HG03095 (cell line): Measurements from ENCODE around the gene KLHL36.
A peak's percentile ranks its signal among the peaks of the same experiment; 100 is the strongest.
"Not testable (repeated sequence)": the region's sequence is repeated elsewhere in the genome, so short reads cannot be mapped to it uniquely, and the experiment has no call there.

Experiments
- ATAC-seq: cut with Tn5 transposase; IDR thresholded peaks from one replicate; pipeline ENCODE4 v1.9.1; 2021; ENCODE audit warnings: moderate library complexity; ENCODE audit not compliant: unreplicated experiment

Gene KLHL36

DNA sequence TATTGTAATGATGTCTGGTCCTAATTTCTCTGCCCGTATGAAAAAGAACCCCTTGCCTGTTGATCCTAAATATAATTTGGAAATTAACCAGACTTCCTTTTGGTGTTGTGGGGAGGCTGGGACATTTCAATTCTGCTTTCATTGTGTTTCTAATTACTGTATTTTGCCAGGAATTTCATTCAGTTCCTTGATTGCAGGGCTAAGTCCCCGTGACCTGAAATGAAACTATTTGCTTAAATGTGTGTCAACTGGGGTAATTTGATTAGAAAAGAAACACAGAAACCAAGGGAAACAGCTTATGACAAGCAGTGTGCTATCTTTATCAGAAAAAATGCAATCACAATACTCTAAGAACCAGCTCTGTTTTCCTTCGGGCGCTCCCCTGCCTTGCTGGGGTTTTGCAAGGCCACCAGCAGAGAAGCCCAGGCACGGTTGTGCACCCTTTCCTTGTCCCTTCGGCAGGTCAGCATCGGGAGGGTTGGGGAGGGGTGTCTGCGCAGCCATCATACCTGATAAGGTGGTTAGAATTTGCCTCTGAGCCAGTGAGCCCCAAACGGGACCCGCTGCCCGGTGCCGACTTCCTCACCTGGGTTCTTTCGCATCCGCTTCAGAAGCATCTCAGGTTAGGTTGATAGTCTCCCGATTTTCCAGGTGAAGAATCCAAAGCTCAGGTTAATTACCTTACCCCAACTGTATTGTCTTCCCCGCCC is 19.4 kb downstream of the KLHL36 start:
- no peak for ATAC-seq

DNA sequence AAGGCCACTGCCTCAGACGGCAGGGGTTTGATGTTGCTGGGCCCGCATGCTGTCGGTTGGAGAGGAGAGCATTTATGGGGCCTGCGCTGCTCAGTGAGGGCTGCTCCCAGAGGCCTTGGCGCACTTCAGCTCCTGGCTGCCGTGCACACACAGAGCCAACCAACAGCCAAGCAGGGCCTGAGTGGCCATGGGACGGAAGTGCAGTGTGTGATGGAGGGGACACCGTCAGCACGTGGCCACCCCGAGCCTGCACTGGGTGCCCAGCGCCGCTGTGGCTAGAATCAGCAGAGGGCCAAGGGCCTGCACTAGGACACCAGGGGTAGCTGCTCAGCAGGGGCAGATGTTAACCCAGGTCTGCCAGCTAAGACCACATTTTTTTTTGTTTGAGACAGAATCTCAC is 21.8 kb downstream of the KLHL36 start:
- no peak for ATAC-seq

DNA sequence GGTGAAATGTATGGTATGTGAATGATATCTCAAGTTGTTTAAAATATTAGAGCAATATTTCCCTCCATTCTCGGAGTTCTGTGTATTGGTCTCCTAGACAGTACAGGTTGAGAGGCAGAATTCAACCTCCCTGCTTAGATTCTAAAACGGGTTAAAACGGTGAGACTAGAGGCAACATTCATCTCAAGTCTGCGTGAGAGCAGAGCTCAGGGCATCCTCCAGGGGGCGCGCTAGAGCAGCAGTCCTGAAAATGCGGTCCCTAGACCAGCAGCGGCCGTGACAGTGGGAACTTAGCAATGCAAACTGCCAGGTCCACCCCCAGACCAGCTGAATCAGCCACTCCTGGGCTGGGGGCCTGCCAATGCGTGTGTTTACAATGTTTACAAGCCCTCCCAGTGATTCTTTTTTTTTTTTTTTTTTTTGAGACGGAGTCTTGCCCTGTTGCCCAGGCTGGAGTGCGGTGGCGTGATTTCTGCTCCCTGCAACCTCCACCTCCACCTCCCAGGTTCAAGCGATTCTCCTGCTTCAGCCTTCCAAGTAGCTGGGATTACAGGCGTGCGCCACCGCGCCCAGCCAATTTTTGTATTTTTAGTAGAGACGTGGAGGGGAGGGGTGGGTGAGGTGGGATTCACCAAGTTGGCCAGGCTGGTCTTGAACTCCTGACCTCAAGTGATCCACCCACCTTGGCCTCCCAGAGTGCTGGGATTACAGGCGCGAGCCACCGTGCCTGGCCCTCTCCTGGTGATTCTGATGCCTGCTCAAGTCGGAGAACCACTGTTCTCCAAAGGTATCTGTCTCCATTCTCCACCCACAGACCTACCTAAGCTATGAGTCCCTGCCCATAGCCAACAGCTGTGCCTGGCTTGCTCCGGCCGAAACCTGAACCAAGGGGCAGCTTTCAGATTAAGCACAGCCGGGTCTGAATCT is 24.2 kb downstream of the KLHL36 start:
- ATAC-seq, result no peak

DNA sequence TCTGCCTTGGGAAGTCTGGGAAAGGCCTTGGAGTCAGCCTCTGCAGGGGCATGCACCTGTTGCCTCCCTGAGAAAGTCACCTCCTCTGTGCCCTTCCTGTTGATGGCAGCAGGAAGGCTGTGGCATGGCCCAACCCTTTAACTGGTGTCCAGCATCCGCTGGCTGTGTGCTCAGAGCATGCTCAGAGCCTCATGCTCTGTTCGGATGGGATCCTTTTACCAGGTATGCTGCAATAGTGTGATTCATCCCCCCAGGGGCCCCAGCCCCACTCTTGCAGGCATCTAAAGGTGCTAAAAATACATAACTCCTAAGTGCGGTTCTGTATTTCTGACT is 24.9 kb downstream of the KLHL36 start:
- ATAC-seq, result no peak

GRCh38 chr16:84673561-84673960 is 25.2 kb downstream of the KLHL36 start:
- ATAC-seq, result no peak

GRCh38 chr16:84675423-84675822 is 27.1 kb downstream of the KLHL36 start:
- ATAC-seq, result no peak

DNA sequence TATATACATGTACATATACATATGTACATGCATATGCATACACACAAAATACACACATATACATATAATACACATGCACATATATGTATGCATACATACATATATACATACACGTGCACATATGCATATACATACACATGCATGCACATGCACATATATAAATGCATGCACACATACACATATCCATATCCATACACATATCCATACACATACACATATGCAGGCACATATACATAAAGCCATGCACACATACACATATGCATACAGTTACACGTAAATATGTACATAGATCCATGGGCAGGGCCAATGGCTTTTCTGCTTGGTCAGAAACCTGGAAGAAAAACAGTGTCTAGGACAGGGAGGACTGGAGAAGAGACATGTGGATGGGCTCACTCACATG is 27.6 kb downstream of the KLHL36 start:
- ATAC-seq, result no peak

DNA sequence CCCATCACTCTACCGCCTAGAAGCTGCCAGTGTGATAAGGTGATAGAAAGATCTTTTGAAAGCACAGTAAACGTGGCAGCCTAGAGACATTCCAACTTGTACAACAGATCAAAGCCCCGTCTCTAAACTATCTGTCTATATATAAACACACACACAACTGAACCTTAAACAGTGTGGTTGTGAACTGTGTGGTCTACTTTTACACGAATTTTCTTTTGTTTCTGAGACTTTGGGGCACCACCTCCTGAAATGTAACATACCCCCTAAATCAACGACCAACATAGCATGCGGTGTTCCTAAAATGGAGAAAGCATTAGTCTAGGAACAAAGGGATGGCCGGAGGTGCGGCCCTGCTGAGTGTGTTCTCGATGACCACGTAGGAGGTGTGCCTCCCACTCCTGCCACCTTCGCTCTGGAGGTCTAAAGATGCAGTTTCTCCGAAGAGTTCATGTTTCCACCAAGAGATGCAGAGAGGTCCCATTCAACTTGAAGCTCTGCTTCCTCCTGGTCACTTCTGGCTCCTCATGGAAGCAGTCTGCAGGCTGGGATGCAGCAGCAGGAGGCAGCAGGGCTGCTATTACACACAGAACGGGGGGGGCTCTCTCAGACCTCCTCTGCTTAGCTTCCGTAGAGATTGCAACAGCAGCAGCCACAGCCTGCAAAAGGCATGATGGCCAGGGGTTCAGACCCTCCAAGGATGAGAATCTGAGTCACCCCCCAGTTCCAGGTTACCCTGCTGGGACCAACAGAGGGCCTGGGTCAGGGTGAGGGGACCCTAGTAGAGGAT is 28.9 kb downstream of the KLHL36 start:
- no peak for ATAC-seq

GRCh38 chr16:84677849-84678248 is 29.5 kb downstream of the KLHL36 start:
- ATAC-seq, result no peak

GRCh38 chr16:84678541-84678940 is 30.2 kb downstream of the KLHL36 start:
- ATAC-seq, result no peak

GRCh38 chr16:84680165-84680842 is 32.0 kb downstream of the KLHL36 start:
- no peak for ATAC-seq

DNA sequence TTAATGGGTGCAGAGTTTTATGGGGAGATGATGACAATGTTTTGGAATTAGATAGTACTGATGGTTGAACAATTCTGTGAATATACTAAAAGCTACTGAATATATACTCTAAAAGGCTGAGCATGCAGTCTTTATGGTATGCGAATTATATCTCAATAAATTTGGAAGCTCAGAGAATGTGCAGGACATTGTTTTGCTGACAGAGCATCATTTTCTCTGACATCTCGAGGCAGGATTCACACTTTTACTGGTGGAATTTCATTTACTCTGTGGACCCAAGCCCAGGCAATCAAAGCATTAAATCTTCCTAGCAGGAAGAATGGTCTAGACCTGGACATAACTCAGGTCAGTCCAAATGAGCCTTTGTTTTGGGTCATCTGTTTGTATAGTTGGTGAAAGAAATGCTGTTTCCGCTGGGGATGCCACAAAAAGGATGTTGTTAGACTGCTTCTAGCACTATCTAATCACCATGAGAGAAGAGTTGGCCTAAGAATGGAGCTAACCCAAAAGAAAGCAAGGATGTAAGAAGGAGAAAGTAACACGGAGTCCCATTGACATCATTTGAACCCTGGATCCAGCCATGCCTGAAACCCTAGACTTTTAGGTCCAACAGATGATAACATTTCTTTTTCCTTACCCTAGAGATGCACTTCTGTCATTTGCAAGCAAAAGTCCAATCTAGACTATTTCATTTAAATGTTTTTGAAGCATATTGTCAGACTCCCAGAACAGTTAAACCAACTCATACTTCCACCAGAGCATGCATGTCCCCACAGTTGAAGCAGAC is 32.7 kb downstream of the KLHL36 start:
- ATAC-seq, result no peak

DNA sequence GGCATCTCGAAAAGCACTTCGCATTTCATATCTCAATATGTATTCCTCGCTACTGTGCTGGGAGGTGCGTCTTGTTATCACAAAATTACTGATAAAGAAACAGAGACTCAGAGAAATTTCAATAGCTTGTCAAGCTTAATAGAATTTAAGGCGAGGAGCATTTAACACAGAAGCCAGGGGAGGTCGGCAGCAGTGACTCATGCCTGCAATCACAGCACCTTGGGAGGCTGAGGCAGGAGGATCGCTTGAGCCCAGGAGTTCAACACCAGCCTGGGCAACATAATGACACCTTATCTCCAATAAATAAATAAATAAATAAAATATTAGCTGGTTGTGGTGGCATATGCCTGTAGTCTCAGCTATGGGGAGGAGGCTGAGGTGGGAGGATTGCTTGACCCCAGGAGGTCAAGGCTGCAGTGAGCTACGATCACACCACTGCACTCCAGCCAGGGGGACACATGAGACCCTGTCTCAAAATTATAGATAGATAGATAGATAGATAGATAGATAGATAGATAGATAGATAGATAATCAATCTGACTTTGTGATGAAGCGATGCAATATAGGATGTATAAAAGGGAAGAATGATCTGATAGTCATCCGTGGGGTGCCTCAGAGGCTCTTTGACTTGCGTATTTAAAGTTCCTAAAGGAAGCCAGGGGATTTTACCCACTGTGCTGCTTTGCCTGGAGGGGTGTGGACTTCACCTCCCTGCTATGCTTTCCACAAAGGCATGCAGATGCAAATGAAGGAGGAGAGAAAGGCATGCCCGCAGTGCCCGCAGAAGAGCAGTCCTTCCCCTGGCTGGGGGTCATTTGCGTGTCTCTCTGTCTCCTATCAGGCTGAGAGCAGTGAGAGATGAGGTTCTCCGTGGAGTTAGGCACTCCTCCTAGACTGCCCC is 35.6 kb downstream of the KLHL36 start:
- no peak for ATAC-seq

- no peak for ATAC-seq
These were observed 36.3 kb downstream of the KLHL36 start for GRCh38 chr16:84684592-84684965.

GRCh38 chr16:84685210-84685609 is 36.9 kb downstream of the KLHL36 start:
- ATAC-seq, result no peak

DNA sequence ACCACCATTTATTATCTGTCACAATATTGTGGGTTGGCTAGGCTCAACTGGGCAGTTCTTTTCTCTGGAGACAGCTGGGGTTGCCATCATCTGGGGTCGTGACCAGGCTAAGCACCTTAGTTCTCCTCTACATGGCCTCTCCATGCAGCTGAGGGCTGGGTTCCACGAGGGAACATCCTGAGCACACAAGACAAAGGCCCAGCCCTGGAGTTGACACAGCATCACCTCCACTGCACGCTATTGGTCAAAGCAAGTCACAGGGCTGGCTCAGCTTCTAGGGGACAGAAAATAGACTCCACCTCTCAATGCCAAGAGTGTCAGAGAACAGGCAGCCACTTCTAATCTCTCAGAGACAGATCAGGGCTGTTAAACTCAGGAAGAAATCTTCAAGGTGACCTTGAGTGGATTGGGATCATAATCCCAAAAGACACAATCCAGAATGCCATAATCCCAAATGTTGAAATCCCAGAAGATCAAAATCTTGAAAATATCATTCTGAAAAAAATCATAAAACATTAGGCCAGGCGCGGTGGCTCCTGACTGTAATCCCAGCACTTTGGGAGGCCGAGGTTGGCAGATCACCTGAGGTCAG is 38.5 kb downstream of the KLHL36 start:
- ATAC-seq, result no peak

DNA sequence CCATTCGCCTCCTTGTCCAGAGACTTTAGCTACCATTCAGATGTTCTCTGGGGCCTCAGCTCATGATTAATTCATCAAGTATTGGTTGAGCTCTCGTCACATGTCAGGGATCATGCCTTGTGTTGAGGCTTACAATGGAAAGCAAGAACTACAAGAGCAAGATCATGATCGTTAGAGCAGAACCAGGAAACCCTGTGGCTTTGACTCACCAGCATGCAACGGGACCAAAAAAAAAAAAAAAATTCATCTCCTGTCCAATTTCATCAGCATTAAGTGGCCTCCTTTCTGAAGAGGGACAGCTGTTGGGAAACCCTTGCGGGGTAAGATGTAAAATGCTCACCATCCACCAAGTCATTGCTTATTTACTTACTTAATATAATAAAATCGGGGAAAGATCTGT is 39.4 kb downstream of the KLHL36 start:
- peak; percentile 76 for ATAC-seq

DNA sequence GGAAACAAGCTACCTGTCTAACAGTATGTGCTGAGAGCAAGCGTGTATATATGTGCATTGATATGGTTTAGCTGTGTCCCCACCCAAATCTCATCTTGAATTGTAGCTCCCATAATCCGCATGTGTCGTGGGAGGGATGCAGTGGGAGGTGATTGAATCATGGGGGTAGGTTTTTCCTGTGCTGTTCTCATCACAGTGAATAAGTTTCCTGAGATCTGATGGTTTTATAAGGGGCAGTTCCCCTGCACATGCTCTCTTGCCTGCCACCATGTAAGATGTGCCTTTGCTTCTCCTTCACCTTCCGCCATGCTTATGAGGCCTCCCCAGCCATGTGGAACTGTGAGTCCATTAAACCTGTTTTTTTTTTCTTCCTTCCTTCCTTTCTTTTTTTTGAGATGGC is 39.9 kb downstream of the KLHL36 start:
- ATAC-seq, result not testable (repeated sequence)

GRCh38 chr16:84689111-84689510 is 40.8 kb downstream of the KLHL36 start:
- no peak for ATAC-seq
